Transverse colon (tissue), 3 donors: ENCODE measurements around the gene DDIAS.

ENCODE experiments used
- CTCF ChIP-seq, 5 experiments: fragments of 200-600 bp in 3 of 5; fragments of 450-650 bp in 2 of 5; sonication (generic) in 3 of 5; IDR thresholded peaks; 1 replicate in 2 of 5; 2 replicates in 3 of 5; pipeline ENCODE4 v1.5.1; 2016 to 2017; ENCODE audit warnings: antibody characterized with exemption in 5 of 5, inconsistent platforms in 3 of 5, mild to moderate bottlenecking in 2 of 5, moderate library complexity in 1 of 5
- POLR2A ChIP-seq: fragments of 450-650 bp; IDR thresholded peaks from one replicate; pipeline ENCODE4 v1.6.1; 2016; ENCODE audit warnings: antibody characterized with exemption, mild to moderate bottlenecking, moderate library complexity

GRCh38 chr11:82907371-82907770 lies 5.8 kb downstream of the DDIAS start:
- TF ChIP-seq CTCF (IDR thresholded peaks at IDR 0.05): no peak
- no peak for TF ChIP-seq POLR2A
